ENCODE data around the gene WBP1L. TPM values are rescaled to one million over a fixed set of nuclear protein-coding genes. Genes with fewer than 3 reads are reported as not detected.
"Not testable (repeated sequence)": the region's sequence is repeated elsewhere in the genome, so short reads cannot be mapped to it uniquely, and the experiment has no call there.

The WBP1L gene
- total RNA-seq, 2 donors from 2014 or later: 32.3 to 42.7 TPM

- Histone ChIP-seq H3K27ac (no peak overlapping the region), H3K4me1 (no peaks in the 10 kb centered on the region), H3K9ac (ENCODE audit: low read depth in 2 of 2, low read length in 2 of 2) (no peak overlapping the region), H3K36me3 (no peaks in the 10 kb centered on the region), H3K9me3 (no peaks in the 10 kb centered on the region), H3K27me3 (no peaks in the 10 kb centered on the region), H3K4me3 (no peak overlapping the region)
- intact Hi-C loops (cut with DNase I): loop anchor here (5.0 kb wide), 1 partner anchor 100 kb away; no protein-coding TSS in a partner anchor
- DNase-seq: no peak
- TF ChIP-seq CTCF (IDR thresholded peaks at IDR 0.05): no peak
Measured at GRCh38 chr10:102732661-102733060, 11.1 kb upstream of the WBP1L start.

GRCh38 chr10:102735065-102735562, 8.6 kb upstream of the WBP1L start:
- Histone ChIP-seq H3K27ac (no peak overlapping the region), H3K9ac (ENCODE audit: low read depth in 2 of 2, low read length in 2 of 2) (no peak overlapping the region), H3K4me3 (no peak overlapping the region), H3K9me3 (no peaks in the 10 kb centered on the region), H3K4me1 (no peaks in the 10 kb centered on the region), H3K36me3 (no peaks in the 10 kb centered on the region), H3K27me3 (no peaks in the 10 kb centered on the region)
- intact Hi-C loops (cut with DNase I): no loop called here
- TF ChIP-seq CTCF (IDR thresholded peaks at IDR 0.05): no peak
- no peak for DNase-seq

GRCh38 chr10:102738692-102739121, 5.0 kb upstream of the WBP1L start:
- no peak overlapping the region for H3K9ac ChIP-seq (ENCODE audit: low read depth in 2 of 2, low read length in 2 of 2)
- no peak overlapping the region for H3K27ac ChIP-seq

GRCh38 chr10:102740229-102740628, 3.5 kb upstream of the WBP1L start:
- Histone ChIP-seq H3K9me3 (no peaks in the 10 kb centered on the region), H3K27me3 (no peaks in the 10 kb centered on the region), H3K27ac (no peak overlapping the region), H3K9ac (ENCODE audit: low read depth in 2 of 2, low read length in 2 of 2) (no peak overlapping the region), H3K36me3 (no peaks in the 10 kb centered on the region), H3K4me3 (no peak overlapping the region), H3K4me1 (peaks cover 6% of the 10 kb centered on the region)
- intact Hi-C loops (cut with DNase I): no loop called here
- DNase-seq: no peak
- no peak for TF ChIP-seq CTCF (IDR thresholded peaks at IDR 0.05)

More at GRCh38 chr10:102738692-102739121, 5.0 kb upstream of the WBP1L start:
- intact Hi-C loops (cut with DNase I): no loop called here
- H3K4me3 ChIP-seq: no peak overlapping the region
- no peaks in the 10 kb centered on the region for H3K36me3 ChIP-seq
- H3K4me1 ChIP-seq: no peaks in the 10 kb centered on the region
- H3K27me3 ChIP-seq: no peaks in the 10 kb centered on the region
- no peaks in the 10 kb centered on the region for H3K9me3 ChIP-seq
- no peak for DNase-seq
- TF ChIP-seq CTCF (IDR thresholded peaks at IDR 0.05): no peak

GRCh38 chr10:102741726-102742237, 2.0 kb upstream of the WBP1L start:
- Histone ChIP-seq H3K4me3 (no peak overlapping the region), H3K9me3 (no peaks in the 10 kb centered on the region), H3K4me1 (peaks cover 7% of the 10 kb centered on the region), H3K27ac (no peak overlapping the region), H3K36me3 (no peaks in the 10 kb centered on the region), H3K9ac (ENCODE audit: low read depth in 2 of 2, low read length in 2 of 2) (no peak overlapping the region), H3K27me3 (no peaks in the 10 kb centered on the region)
- intact Hi-C loops (cut with DNase I): no loop called here
- DNase-seq: no peak
- no peak for TF ChIP-seq CTCF (IDR thresholded peaks at IDR 0.05)

GRCh38 chr10:102742313-102742712, 1.4 kb upstream of the WBP1L start:
- DNase-seq; H3K4me1 ChIP-seq; H3K36me3 ChIP-seq; H3K4me3 ChIP-seq; H3K9me3 ChIP-seq; H3K9ac ChIP-seq (ENCODE audit: low read depth in 2 of 2, low read length in 2 of 2); H3K27ac ChIP-seq; H3K27me3 ChIP-seq; intact Hi-C loops (cut with DNase I): not testable (repeated sequence)
